Uterus (tissue), 4 donors: ENCODE measurements around the gene EFNA1. TPM values are rescaled to one million over a fixed set of nuclear protein-coding genes. Genes with fewer than 3 reads are reported as not detected.

ENCODE experiments used
- DNase-seq, 2 donors: peaks; one replicate each; pipeline ENCODE4 v3.0.0-alpha.2; 2019 to 2020
- H3K27ac ChIP-seq, 2 donors: fragments of 200-600 bp; sonication (generic); 1 replicate in 1 of 2; 2 replicates in 1 of 2; pipeline ENCODE4 v1.5.1; 2016 to 2018
- H3K27me3 ChIP-seq, 2 donors: fragments of 200-600 bp; sonication (generic); one replicate each; pipeline ENCODE4 v1.5.1; 2018 to 2019; ENCODE audit warnings: control low read depth in 1 of 2
- H3K36me3 ChIP-seq, 2 donors: fragments of 200-600 bp; sonication (generic); one replicate each; pipeline ENCODE4 v1.5.1; 2019; ENCODE audit warnings: control low read depth in 1 of 2
- H3K4me1 ChIP-seq, 2 donors: fragments of 200-600 bp; sonication (generic); one replicate each; pipeline ENCODE4 v1.5.1; 2018 to 2019; ENCODE audit warnings: control low read depth in 1 of 2
- H3K4me3 ChIP-seq, 2 donors: fragments of 200-600 bp; sonication (generic); 1 replicate in 1 of 2; 2 replicates in 1 of 2; pipeline ENCODE4 v1.5.1; 2018 to 2019; ENCODE audit warnings: mild to moderate bottlenecking in 1 of 2
- H3K9me3 ChIP-seq, 2 donors: fragments of 200-600 bp; sonication (generic); one replicate each; pipeline ENCODE4 v1.5.1; 2019; ENCODE audit warnings: control low read depth in 1 of 2
- POLR2A ChIP-seq, 2 donors: fragments of 450-650 bp; IDR thresholded peaks; one replicate each; pipeline ENCODE4 v1.6.1; 2016; ENCODE audit warnings: antibody characterized with exemption in 2 of 2, mild to moderate bottlenecking in 1 of 2, moderate library complexity in 1 of 2
- intact Hi-C: fragments of 100-400 bp; cut with DNase I; formaldehyde crosslinking; loops from one replicate; pipeline ENCODE4 v1.15.1; 2023; ENCODE audit warnings: low total_unique reads
- total RNA-seq, 4 donors: library from RNA; depleted of rRNA in 3 of 4; stranded (reverse); fragments of >200 nt in 3 of 4; gene quantifications; one replicate each; pipeline versions ENCODE4 v1.1.0 to v1.2.4, GENCODE V29; 2014 to 2023
- TF ChIP-seq, protein P1 (sequence below), 4 experiments: fragments of 200-600 bp in 2 of 4; fragments of 450-650 bp in 2 of 4; sonication (generic) in 2 of 4; IDR thresholded peaks; one replicate each; pipeline ENCODE4 v1.5.1; 2016 to 2019; ENCODE audit warnings: antibody characterized with exemption in 4 of 4, mild to moderate bottlenecking in 2 of 4, moderate library complexity in 1 of 4
- donor health status: DM: yes; HTN: yes; CAD: no.

EFNA1 gene
- total RNA-seq, 4 donors from 2014 or later = 22.3 to 58.5 (median 36.5) TPM

- Histone ChIP-seq H3K9me3 (no peaks in the 10 kb centered on the region), H3K36me3 (no peaks in the 10 kb centered on the region), H3K27me3 (no peaks in the 10 kb centered on the region), H3K27ac (no peak overlapping the region), H3K4me3 (no peak overlapping the region), H3K4me1 (peaks cover 0 to 19% of the 10 kb centered on the region in 2 donors)
- intact Hi-C loops = loop anchor here (2.0 kb wide), 1 partner anchor 78 kb away; no protein-coding TSS in a partner anchor
- TF ChIP-seq POLR2A (IDR thresholded peaks at IDR 0.05) = no peak
- TF ChIP-seq, protein P1, sequence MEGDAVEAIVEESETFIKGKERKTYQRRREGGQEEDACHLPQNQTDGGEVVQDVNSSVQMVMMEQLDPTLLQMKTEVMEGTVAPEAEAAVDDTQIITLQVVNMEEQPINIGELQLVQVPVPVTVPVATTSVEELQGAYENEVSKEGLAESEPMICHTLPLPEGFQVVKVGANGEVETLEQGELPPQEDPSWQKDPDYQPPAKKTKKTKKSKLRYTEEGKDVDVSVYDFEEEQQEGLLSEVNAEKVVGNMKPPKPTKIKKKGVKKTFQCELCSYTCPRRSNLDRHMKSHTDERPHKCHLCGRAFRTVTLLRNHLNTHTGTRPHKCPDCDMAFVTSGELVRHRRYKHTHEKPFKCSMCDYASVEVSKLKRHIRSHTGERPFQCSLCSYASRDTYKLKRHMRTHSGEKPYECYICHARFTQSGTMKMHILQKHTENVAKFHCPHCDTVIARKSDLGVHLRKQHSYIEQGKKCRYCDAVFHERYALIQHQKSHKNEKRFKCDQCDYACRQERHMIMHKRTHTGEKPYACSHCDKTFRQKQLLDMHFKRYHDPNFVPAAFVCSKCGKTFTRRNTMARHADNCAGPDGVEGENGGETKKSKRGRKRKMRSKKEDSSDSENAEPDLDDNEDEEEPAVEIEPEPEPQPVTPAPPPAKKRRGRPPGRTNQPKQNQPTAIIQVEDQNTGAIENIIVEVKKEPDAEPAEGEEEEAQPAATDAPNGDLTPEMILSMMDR (IDR thresholded peaks at IDR 0.05) = no peak
- no peak for DNase-seq
Observed at GRCh38 chr1:155170806-155171205, 43.1 kb downstream of the EFNA1 start.

DNA sequence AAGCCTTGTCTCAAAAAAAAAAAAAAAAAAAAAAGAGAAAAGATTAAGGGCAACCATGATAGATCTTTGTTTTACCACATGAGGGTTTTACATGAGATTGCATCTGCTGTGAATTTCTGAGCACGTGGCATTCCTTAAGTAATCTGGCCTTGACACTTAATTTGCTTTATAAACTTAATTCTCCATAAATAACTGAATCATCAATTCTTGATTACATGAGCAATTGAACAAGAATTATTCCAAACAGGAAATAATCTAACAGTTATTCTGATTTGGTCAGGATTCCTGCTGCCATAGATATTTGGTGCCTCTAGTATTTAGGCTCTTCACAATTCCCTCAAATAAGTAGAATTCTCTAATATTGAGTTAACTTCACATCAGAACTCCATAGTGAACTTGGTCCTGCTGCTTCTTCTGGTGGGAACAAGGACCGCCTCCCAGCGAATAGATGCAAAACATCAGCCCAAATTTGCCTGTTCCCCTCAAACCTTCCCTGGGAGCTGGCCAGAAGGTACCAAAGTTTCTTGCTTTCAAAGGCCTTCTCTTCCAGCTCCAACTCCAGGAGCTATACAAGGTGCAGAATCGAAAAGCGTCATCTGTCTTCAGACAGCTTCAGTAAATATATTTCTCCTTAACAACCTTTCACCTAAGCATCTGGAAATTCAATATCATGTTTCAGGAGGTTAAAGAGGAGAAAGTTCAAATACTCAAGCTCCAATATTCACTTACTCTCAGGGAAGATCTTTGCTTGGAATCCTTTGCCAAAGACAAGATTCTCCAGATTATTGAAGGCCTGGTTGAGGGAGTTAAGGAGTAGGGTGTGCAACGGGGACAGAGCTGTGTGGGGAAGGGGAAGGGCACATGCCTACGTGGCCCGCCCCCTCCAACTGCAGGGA lies 44.4 kb downstream of the EFNA1 start:
- Histone ChIP-seq H3K36me3 (no peaks in the 10 kb centered on the region), H3K27me3 (no peaks in the 10 kb centered on the region), H3K4me1 (peaks cover 0 to 14% of the 10 kb centered on the region in 2 donors), H3K4me3 (peak overlapping the region; percentile 79 to 90), H3K9me3 (no peaks in the 10 kb centered on the region), H3K27ac (peak overlapping the region; percentile 89 to 95)
- intact Hi-C loops = loop anchor here (2.0 kb wide), 1 partner anchor 79 kb away; no protein-coding TSS in a partner anchor
- no peak for TF ChIP-seq POLR2A (IDR thresholded peaks at IDR 0.05)
- TF ChIP-seq, protein P1 (IDR thresholded peaks at IDR 0.05) = no peak
- DNase-seq = no peak

GRCh38 chr1:155172732-155173477 lies 45.2 kb downstream of the EFNA1 start, which contains the start of gene KRTCAP2:
Gene KRTCAP2 (minus strand): TSS chr1:155173304. CDS start chr1:155173224, 80 bp downstream.
- no peaks in the 10 kb centered on the region for H3K36me3 ChIP-seq
- intact Hi-C loops = no loop called here
- no peaks in the 10 kb centered on the region for H3K9me3 ChIP-seq
- TF ChIP-seq, protein P1 (IDR thresholded peaks at IDR 0.05) = peak; percentile 88 to 99 (median 97)
- peak; percentile 48 to 67 for TF ChIP-seq POLR2A (IDR thresholded peaks at IDR 0.05)
- H3K27ac ChIP-seq = peak within 1 kb of the TSS; percentile 89 to 95
- peaks cover 0 to 7% of the 10 kb centered on the region in 2 donors for H3K4me1 ChIP-seq
- peak within 1 kb of the TSS; percentile 79 to 90 for H3K4me3 ChIP-seq
- no peaks in the 10 kb centered on the region for H3K27me3 ChIP-seq
- DNase-seq = peak; percentile 94 to 95

DNA sequence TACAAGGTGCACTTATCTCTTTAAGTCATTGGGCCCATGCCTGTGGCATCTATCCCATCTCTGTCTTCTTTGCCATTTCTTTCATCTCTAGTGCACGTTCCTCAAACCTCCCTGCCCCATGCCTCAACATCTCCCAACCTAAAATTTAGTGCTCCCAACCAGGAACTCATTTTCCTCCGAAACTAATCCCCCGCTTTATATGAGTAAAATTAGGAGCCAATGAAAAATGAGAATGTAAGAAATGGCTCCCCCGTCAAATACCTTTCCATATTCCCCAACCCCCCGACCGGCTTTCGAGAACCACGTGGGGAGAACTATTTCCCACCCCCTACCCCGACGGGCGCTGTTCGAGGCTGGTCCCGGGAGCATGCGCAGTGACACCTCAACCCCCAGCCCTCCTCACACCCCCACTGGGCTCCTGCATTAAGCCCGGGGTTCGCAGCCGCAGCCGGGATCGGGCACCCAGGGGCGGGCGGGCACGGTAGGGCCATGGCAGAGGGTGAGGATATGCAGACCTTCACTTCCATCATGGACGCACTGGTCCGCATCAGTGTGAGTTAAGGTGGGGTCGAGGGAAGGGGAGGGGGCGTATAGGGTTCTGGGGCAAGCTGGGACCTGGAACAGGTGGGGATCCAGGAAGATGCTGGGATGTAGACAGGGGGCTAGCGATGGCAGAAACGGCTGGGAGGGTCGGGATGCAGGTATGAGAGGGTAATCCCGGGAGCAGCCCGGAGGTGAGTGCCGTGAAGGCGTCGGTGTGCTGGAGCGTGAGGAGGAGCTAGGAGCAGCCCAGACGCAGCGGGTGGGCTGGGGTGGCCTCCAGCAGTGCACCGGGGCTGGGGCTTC lies 46.0 kb downstream of the EFNA1 start, which contains the start of gene TRIM46:
Gene TRIM46, plus strand, starts transcription at position 372 of the 846 bp plus-strand sequence. Its CDS starts 118 bp downstream, at position 490.
- no peak for DNase-seq
- H3K9me3 ChIP-seq = no peaks in the 10 kb centered on the region
- H3K4me3 ChIP-seq = peak within 1 kb of the TSS; percentile 79 to 90
- no peaks in the 10 kb centered on the region for H3K36me3 ChIP-seq
- intact Hi-C loops = no loop called here
- no peak for TF ChIP-seq POLR2A (IDR thresholded peaks at IDR 0.05)
- TF ChIP-seq, protein P1 (IDR thresholded peaks at IDR 0.05) = no peak
- H3K27me3 ChIP-seq = no peaks in the 10 kb centered on the region
- H3K27ac ChIP-seq = peak within 1 kb of the TSS; percentile 89 to 95
- peaks cover 0 to 4% of the 10 kb centered on the region in 2 donors for H3K4me1 ChIP-seq
